Motor neuron (in vitro differentiated cells): ENCODE results near the gene CNTRL. TPM values are rescaled to one million over a fixed set of nuclear protein-coding genes. Genes with fewer than 3 reads are reported as not detected.
"Not testable (repeated sequence)": the region's sequence is repeated elsewhere in the genome, so short reads cannot be mapped to it uniquely, and the experiment has no call there.

Source experiments
- ATAC-seq, 8 experiments: fragments of 200-7000 bp; cut with Tn5 transposase; replicated peaks in 6 of 8; 2 replicates each; pipeline ENCODE4 v1.8.0; 2021; ENCODE audit warnings: mild to moderate bottlenecking in 8 of 8, moderate library complexity in 8 of 8
- H3K27ac ChIP-seq, 2 donors: fragments of 250-450 bp; sonication (Bioruptor Pico); 2 replicates each; pipeline ENCODE4 v1.9.0; 2021; ENCODE audit warnings: antibody characterized with exemption in 2 of 2, mild to moderate bottlenecking in 2 of 2, moderate library complexity in 1 of 2
- H3K4me1 ChIP-seq, 2 donors: fragments of 250-450 bp; sonication (Bioruptor Pico); replicated peaks in 1 of 2; 2 replicates each; pipeline ENCODE4 v1.6.1; 2021; ENCODE audit warnings: antibody characterized with exemption in 2 of 2, mild to moderate bottlenecking in 2 of 2, moderate library complexity in 1 of 2
- H3K4me3 ChIP-seq, 5 donors: fragments of 250-450 bp; sonication (Bioruptor Pico); 2 replicates each; pipeline ENCODE4 v1.9.0; 2021; ENCODE audit warnings: antibody characterized with exemption in 5 of 5, mild to moderate bottlenecking in 5 of 5, moderate library complexity in 4 of 5
- WGBS, 10 experiments: fragments of 450-650 bp; shearing (Covaris generic); methylation state at CpG; one replicate each; pipeline ENCODE4 v1.0.0; 2022; 5-methylcytosine and 5-hydroxymethylcytosine counted together
- in situ Hi-C, 9 experiments: fragments of 400-800 bp; cut with MboI; loops; one replicate each; pipeline ENCODE4 v1.15.0; 2021; ENCODE audit warnings: low sequenced_read_pairs in 9 of 9, low pct_unique_long_range_greater_than_20kb in 2 of 9; ENCODE audit not compliant: unreplicated experiment in 9 of 9
- total RNA-seq, 8 experiments: library from RNA; unstranded; fragments of 300-600 nt; gene quantifications; 2 replicates each; pipeline versions ENCODE4 v1.2.3 to v1.2.4, GENCODE V29; 2022

Gene CNTRL
- total RNA-seq, 8 experiments from 2014 or later: 3.1 to 19.8 (median 13.8) TPM

- H3K27ac ChIP-seq: peak overlapping the region; percentile 90 to 94
- peaks cover 7 to 12% of the 10 kb centered on the region in 2 donors for H3K4me1 ChIP-seq
- WGBS, 10 experiments: 0 to 30% (median 13%) methylated on average over 3 to 13 of the region's 19 CpGs; no CpG with 5 or more reads in 1 of the 10 experiments
- in situ Hi-C loops: no loop called here
- ATAC-seq: no peak
- peak overlapping the region; percentile 70 to 98 (median 89) for H3K4me3 ChIP-seq
Measured at GRCh38 chr9:121075251-121076036, 689 bp downstream of the CNTRL start.

- no peak for ATAC-seq
- 83 to 100% (median 100%) methylated on average over 1 of the region's 1 CpG for WGBS, 10 experiments
- no peak overlapping the region for H3K27ac ChIP-seq
- in situ Hi-C loops: no loop called here
- no peak overlapping the region for H3K4me3 ChIP-seq
- no peaks in the 10 kb centered on the region for H3K4me1 ChIP-seq
Measured at GRCh38 chr9:121082075-121082474, 7.3 kb downstream of the CNTRL start.

GRCh38 chr9:121085661-121086060 lies 10.9 kb downstream of the CNTRL start:
- 0 to 100% (median 78%) methylated on average over 1 of the region's 1 CpG; no CpG with 5 or more reads in 3 of the 10 experiments for WGBS, 10 experiments
- no peak overlapping the region for H3K27ac ChIP-seq
- no peak overlapping the region for H3K4me3 ChIP-seq
- in situ Hi-C loops: no loop called here
- H3K4me1 ChIP-seq: no peaks in the 10 kb centered on the region
- ATAC-seq: no peak

- 72 to 100% (median 87%) methylated on average over 1 to 3 of the region's 3 CpGs; no CpG with 5 or more reads in 1 of the 10 experiments for WGBS, 10 experiments
- no peaks in the 10 kb centered on the region for H3K4me1 ChIP-seq
- no peak for ATAC-seq
- H3K27ac ChIP-seq: no peak overlapping the region
- in situ Hi-C loops: no loop called here
- no peak overlapping the region for H3K4me3 ChIP-seq
Measured at GRCh38 chr9:121088576-121088975, 13.8 kb downstream of the CNTRL start.

- WGBS, 10 experiments: 75 to 100% (median 81%) methylated on average over 1 to 6 of the region's 6 CpGs; no CpG with 5 or more reads in 2 of the 10 experiments
- in situ Hi-C loops, H3K27ac ChIP-seq, H3K4me1 ChIP-seq, ATAC-seq, H3K4me3 ChIP-seq: not testable (repeated sequence)
Measured at GRCh38 chr9:121090743-121091142, 16.0 kb downstream of the CNTRL start.

GRCh38 chr9:121095057-121095456 lies 20.3 kb downstream of the CNTRL start:
- Histone ChIP-seq H3K27ac (no peak overlapping the region), H3K4me1 (no peaks in the 10 kb centered on the region), H3K4me3 (no peak overlapping the region)
- in situ Hi-C loops: no loop called here
- no peak for ATAC-seq

GRCh38 chr9:121098567-121099198 lies 23.9 kb downstream of the CNTRL start:
- H3K4me1 ChIP-seq: no peaks in the 10 kb centered on the region
- WGBS, 10 experiments: 72 to 100% (median 92%) methylated on average over 1 to 4 of the region's 5 CpGs; no CpG with 5 or more reads in 1 of the 10 experiments
- no peak for ATAC-seq
- no peak overlapping the region for H3K4me3 ChIP-seq
- no peak overlapping the region for H3K27ac ChIP-seq
- in situ Hi-C loops: no loop called here

GRCh38 chr9:121104054-121104453 lies 29.3 kb downstream of the CNTRL start:
- H3K4me3 ChIP-seq, H3K4me1 ChIP-seq, in situ Hi-C loops, ATAC-seq, H3K27ac ChIP-seq: not testable (repeated sequence)
- WGBS, 10 experiments: 86 to 100% (median 100%) methylated on average over 1 to 3 of the region's 5 CpGs; no CpG with 5 or more reads in 3 of the 10 experiments

GRCh38 chr9:121105531-121105930 lies 30.8 kb downstream of the CNTRL start:
- Histone ChIP-seq H3K4me1 (no peaks in the 10 kb centered on the region), H3K27ac (no peak overlapping the region), H3K4me3 (no peak overlapping the region)
- peak in 1 of 8 experiments; percentile 75 for ATAC-seq
- in situ Hi-C loops: no loop called here
- WGBS, 10 experiments: 75 to 100% (median 90%) methylated on average over 1 to 2 of the region's 2 CpGs; no CpG with 5 or more reads in 1 of the 10 experiments

GRCh38 chr9:121107029-121107428 lies 32.3 kb downstream of the CNTRL start:
- ATAC-seq: peak in 1 of 8 experiments; percentile 30
- in situ Hi-C loops: no loop called here
- 71 to 100% (median 100%) methylated on average over 1 of the region's 1 CpG; no CpG with 5 or more reads in 1 of the 10 experiments for WGBS, 10 experiments
- Histone ChIP-seq H3K4me1 (no peaks in the 10 kb centered on the region), H3K27ac (no peak overlapping the region), H3K4me3 (no peak overlapping the region)

- no peak for ATAC-seq
- WGBS, 10 experiments: 60 to 100% (median 100%) methylated on average over 1 of the region's 1 CpG; no CpG with 5 or more reads in 2 of the 10 experiments
- Histone ChIP-seq H3K27ac (no peak overlapping the region), H3K4me3 (no peak overlapping the region), H3K4me1 (no peaks in the 10 kb centered on the region)
- in situ Hi-C loops: no loop called here
Measured at GRCh38 chr9:121107881-121108280, 33.1 kb downstream of the CNTRL start.

GRCh38 chr9:121115466-121115865 lies 40.7 kb downstream of the CNTRL start:
- no peak overlapping the region for H3K27ac ChIP-seq
- in situ Hi-C loops: no loop called here
- no peaks in the 10 kb centered on the region for H3K4me1 ChIP-seq
- no peak for ATAC-seq
- WGBS, 10 experiments: 46 to 100% (median 94%) methylated on average over 1 of the region's 1 CpG; no CpG with 5 or more reads in 2 of the 10 experiments
- no peak overlapping the region for H3K4me3 ChIP-seq

- in situ Hi-C loops: no loop called here
- Histone ChIP-seq H3K4me3 (no peak overlapping the region), H3K27ac (no peak overlapping the region), H3K4me1 (peaks cover 0 to 3% of the 10 kb centered on the region in 2 donors)
- 82 to 100% (median 94%) methylated on average over 1 to 2 of the region's 2 CpGs; no CpG with 5 or more reads in 3 of the 10 experiments for WGBS, 10 experiments
- no peak for ATAC-seq
Measured at GRCh38 chr9:121118266-121118665, 43.5 kb downstream of the CNTRL start.
